ENCODE results near the gene SLC8A3. TPM values are rescaled to one million over a fixed set of nuclear protein-coding genes. Genes with fewer than 3 reads are reported as not detected.

SLC8A3 gene
- polyA plus RNA-seq, 1 of the 3 experiments (the other 2 are of a cell fraction) = 0.26 TPM

DNA sequence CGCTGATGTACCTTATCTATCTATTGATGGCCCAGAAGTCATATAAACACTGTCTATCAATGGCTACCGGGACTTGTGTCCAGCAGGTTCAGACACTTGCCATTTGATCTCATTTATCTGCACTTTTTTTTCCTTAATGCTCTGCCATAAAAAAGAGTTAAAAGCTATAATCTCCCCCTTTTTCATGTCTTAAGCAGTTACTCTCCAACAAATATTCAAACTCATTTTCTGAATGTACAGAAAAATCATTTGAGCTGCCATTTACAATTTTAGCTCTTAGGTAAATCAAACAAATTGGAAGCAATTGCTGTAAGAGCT, 101.4 kb downstream of the SLC8A3 start:
- no peak for TF ChIP-seq RAD21 (IDR thresholded peaks at IDR 0.05; ENCODE audit: low read length)
- TF ChIP-seq EP300 (IDR thresholded peaks at IDR 0.05; ENCODE audit: borderline replicate concordance in 1 of 2, low read depth in 1 of 2, low read length in 1 of 2) = no peak
- no peak for TF ChIP-seq MXI1 (IDR thresholded peaks at IDR 0.05; ENCODE audit: low read depth, low read length)
- TF ChIP-seq, protein P1, sequence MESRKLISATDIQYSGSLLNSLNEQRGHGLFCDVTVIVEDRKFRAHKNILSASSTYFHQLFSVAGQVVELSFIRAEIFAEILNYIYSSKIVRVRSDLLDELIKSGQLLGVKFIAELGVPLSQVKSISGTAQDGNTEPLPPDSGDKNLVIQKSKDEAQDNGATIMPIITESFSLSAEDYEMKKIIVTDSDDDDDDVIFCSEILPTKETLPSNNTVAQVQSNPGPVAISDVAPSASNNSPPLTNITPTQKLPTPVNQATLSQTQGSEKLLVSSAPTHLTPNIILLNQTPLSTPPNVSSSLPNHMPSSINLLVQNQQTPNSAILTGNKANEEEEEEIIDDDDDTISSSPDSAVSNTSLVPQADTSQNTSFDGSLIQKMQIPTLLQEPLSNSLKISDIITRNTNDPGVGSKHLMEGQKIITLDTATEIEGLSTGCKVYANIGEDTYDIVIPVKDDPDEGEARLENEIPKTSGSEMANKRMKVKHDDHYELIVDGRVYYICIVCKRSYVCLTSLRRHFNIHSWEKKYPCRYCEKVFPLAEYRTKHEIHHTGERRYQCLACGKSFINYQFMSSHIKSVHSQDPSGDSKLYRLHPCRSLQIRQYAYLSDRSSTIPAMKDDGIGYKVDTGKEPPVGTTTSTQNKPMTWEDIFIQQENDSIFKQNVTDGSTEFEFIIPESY (IDR thresholded peaks at IDR 0.05; ENCODE audit: borderline replicate concordance, low read depth) = no peak
- no peak for TF ChIP-seq MEF2A (IDR thresholded peaks at IDR 0.05; ENCODE audit: borderline replicate concordance, low read depth)
- TF ChIP-seq POLR2AphosphoS5 (IDR thresholded peaks at IDR 0.05; ENCODE audit: low read depth, low read length) = no peak
- TF ChIP-seq GABPA (IDR thresholded peaks at IDR 0.05; ENCODE audit: low read depth) = no peak
- TF ChIP-seq, protein P2, sequence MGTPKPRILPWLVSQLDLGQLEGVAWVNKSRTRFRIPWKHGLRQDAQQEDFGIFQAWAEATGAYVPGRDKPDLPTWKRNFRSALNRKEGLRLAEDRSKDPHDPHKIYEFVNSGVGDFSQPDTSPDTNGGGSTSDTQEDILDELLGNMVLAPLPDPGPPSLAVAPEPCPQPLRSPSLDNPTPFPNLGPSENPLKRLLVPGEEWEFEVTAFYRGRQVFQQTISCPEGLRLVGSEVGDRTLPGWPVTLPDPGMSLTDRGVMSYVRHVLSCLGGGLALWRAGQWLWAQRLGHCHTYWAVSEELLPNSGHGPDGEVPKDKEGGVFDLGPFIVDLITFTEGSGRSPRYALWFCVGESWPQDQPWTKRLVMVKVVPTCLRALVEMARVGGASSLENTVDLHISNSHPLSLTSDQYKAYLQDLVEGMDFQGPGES (IDR thresholded peaks at IDR 0.05; ENCODE audit: low read depth, low read length) = no peak
- TF ChIP-seq, protein P3, sequence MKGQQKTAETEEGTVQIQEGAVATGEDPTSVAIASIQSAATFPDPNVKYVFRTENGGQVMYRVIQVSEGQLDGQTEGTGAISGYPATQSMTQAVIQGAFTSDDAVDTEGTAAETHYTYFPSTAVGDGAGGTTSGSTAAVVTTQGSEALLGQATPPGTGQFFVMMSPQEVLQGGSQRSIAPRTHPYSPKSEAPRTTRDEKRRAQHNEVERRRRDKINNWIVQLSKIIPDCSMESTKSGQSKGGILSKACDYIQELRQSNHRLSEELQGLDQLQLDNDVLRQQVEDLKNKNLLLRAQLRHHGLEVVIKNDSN (IDR thresholded peaks at IDR 0.05; ENCODE audit: borderline replicate concordance, low read depth) = no peak
- TF ChIP-seq TCF12 (IDR thresholded peaks at IDR 0.05) = no peak
- TF ChIP-seq NRF1 (IDR thresholded peaks at IDR 0.05; ENCODE audit: low read depth, low read length) = no peak
- H3F3A ChIP-seq (replicated peaks; ENCODE audit: insufficient read depth) = no peaks in the 10 kb centered on the region
- H3K27me3 ChIP-seq (ENCODE audit: insufficient read depth) = no peaks in the 10 kb centered on the region
- no peaks in the 10 kb centered on the region for H4K20me1 ChIP-seq (ENCODE audit: insufficient read depth)
- no peak overlapping the region for H3K4me3 ChIP-seq (ENCODE audit: low read depth in 2 of 2, low read length in 1 of 2)
- DNase-seq = no peak
- H3K36me3 ChIP-seq (replicated peaks in 1 of 2; ENCODE audit: control insufficient read depth in 1 of 2, insufficient read depth in 2 of 2, low read length in 1 of 2) = no peaks in the 10 kb centered on the region
- peaks cover 0 to 16% of the 10 kb centered on the region in 2 experiments; a peak in 2 of 4 replicates for H3K4me1 ChIP-seq (ENCODE audit: control insufficient read depth in 1 of 2, insufficient read depth in 2 of 2, low read depth in 1 of 2, low read length in 1 of 2)
- H3K9me3 ChIP-seq = no peaks in the 10 kb centered on the region
- WGBS (ENCODE audit: low lambda C conversion rate) = 5% methylated on average over 2 of the region's 2 CpGs
- ChIA-PET CTCF (interaction anchor here (0.7 to 10.4 kb wide), 32 partner anchors 7 to 498 kb away, joined by 3 to 62 read pairs (median 5); partner anchors contain the start of gene SLC8A3), POLR2A (interaction anchor here (0.9 kb wide), 1 partner anchor 99 kb away, joined by 3 read pairs; no protein-coding TSS in a partner anchor)
- no peak overlapping the region for H3K4me2 ChIP-seq
- no peaks in the 10 kb centered on the region for H3K79me2 ChIP-seq (ENCODE audit: insufficient read depth)
- no peak overlapping the region for H3K9ac ChIP-seq
- no peak overlapping the region for H2AFZ ChIP-seq (ENCODE audit: low read depth)
- no peaks in the 10 kb centered on the region for H3K9me2 ChIP-seq
- H3K27ac ChIP-seq (ENCODE audit: low read depth in 2 of 2, low read length in 1 of 2) = peak overlapping the region in 1 of 2 experiments; percentile 81; a peak in 2 of 4 replicates

DNA sequence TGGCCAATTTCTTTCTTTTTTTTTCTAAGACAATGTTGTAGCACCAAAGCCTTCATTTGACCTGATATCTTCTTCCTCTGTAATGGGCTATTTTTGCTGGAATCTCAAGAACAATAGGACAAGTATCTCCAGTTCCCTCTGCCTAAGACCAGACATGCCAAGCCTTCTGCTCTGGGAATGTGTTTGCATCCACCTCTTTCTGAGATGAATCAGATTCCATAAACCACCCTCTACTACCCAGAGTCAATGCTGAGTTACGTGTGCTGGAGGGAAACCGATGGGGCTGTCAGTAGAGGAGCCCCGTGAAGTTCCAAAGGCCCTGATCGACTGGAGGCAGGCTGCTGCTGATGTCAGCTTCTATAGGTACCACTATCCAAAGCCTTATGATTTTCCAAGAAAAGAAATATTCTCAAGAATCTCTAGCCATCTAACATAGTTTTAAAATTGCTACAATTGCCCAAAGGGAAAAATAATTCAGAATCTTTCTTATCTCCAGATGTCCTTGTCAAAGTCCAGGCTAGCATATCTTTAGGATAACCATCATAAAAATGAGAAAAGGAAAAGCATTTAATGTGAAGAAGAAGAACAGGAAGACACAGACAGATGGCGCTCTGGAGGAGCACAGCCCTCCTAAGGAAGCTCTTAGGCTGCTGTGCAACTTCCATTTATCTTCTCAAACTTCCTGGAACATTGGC, 101.9 kb downstream of the SLC8A3 start:
- Histone ChIP-seq H3K27me3 (ENCODE audit: insufficient read depth) (no peaks in the 10 kb centered on the region), H2AFZ (ENCODE audit: low read depth) (no peak overlapping the region), H3K27ac (ENCODE audit: low read depth in 2 of 2, low read length in 1 of 2) (peak overlapping the region in 1 of 2 experiments; percentile 81; a peak in 2 of 4 replicates), H3K9ac (no peak overlapping the region), H4K20me1 (ENCODE audit: insufficient read depth) (no peaks in the 10 kb centered on the region), H3F3A (replicated peaks; ENCODE audit: insufficient read depth) (no peaks in the 10 kb centered on the region), H3K79me2 (ENCODE audit: insufficient read depth) (no peaks in the 10 kb centered on the region), H3K4me1 (ENCODE audit: control insufficient read depth in 1 of 2, insufficient read depth in 2 of 2, low read depth in 1 of 2, low read length in 1 of 2) (peaks cover 0 to 16% of the 10 kb centered on the region in 2 experiments; a peak in 2 of 4 replicates), H3K36me3 (replicated peaks in 1 of 2; ENCODE audit: control insufficient read depth in 1 of 2, insufficient read depth in 2 of 2, low read length in 1 of 2) (no peaks in the 10 kb centered on the region), H3K4me3 (ENCODE audit: low read depth in 2 of 2, low read length in 1 of 2) (no peak overlapping the region), H3K4me2 (no peak overlapping the region), H3K9me3 (no peaks in the 10 kb centered on the region), H3K9me2 (no peaks in the 10 kb centered on the region)
- POLR2A ChIA-PET = no interaction called here
- CTCF ChIA-PET = interaction anchor here (0.7 to 10.4 kb wide), 32 partner anchors 8 to 498 kb away, joined by 3 to 62 read pairs (median 5); partner anchors contain the start of gene SLC8A3
- WGBS (ENCODE audit: low lambda C conversion rate) = 2% methylated on average over 5 of the region's 5 CpGs
- DNase-seq = peak; percentile 22
- peak; percentile 10 for TF ChIP-seq CHD2 (IDR thresholded peaks at IDR 0.05; ENCODE audit: low read length, partially characterized antibody)
- TF ChIP-seq GATA2 (CRISPR knock-in tag; IDR thresholded peaks at IDR 0.05) = peak; percentile 74
- peak; percentile 78 for TF ChIP-seq RAD21 (IDR thresholded peaks at IDR 0.05; ENCODE audit: low read length)
- TF ChIP-seq, protein P4, sequence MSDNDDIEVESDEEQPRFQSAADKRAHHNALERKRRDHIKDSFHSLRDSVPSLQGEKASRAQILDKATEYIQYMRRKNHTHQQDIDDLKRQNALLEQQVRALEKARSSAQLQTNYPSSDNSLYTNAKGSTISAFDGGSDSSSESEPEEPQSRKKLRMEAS (IDR thresholded peaks at IDR 0.05; ENCODE audit: low read depth) = no peak
- TF ChIP-seq POLR2AphosphoS5 (IDR thresholded peaks at IDR 0.05; ENCODE audit: low read depth, low read length) = no peak
- TF ChIP-seq, protein P3 (IDR thresholded peaks at IDR 0.05; ENCODE audit: borderline replicate concordance, low read depth) = no peak
- TF ChIP-seq FOXJ3 (CRISPR knock-in tag; IDR thresholded peaks at IDR 0.05) = no peak
- TF ChIP-seq ELF1 (IDR thresholded peaks at IDR 0.05) = no peak
- no peak for TF ChIP-seq SIN3A (IDR thresholded peaks at IDR 0.05; ENCODE audit: borderline replicate concordance, low read depth, low read length)
- TF ChIP-seq, protein P5, sequence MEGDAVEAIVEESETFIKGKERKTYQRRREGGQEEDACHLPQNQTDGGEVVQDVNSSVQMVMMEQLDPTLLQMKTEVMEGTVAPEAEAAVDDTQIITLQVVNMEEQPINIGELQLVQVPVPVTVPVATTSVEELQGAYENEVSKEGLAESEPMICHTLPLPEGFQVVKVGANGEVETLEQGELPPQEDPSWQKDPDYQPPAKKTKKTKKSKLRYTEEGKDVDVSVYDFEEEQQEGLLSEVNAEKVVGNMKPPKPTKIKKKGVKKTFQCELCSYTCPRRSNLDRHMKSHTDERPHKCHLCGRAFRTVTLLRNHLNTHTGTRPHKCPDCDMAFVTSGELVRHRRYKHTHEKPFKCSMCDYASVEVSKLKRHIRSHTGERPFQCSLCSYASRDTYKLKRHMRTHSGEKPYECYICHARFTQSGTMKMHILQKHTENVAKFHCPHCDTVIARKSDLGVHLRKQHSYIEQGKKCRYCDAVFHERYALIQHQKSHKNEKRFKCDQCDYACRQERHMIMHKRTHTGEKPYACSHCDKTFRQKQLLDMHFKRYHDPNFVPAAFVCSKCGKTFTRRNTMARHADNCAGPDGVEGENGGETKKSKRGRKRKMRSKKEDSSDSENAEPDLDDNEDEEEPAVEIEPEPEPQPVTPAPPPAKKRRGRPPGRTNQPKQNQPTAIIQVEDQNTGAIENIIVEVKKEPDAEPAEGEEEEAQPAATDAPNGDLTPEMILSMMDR (IDR thresholded peaks at IDR 0.05) = peak; percentile 60
- TF ChIP-seq FOXM1 (IDR thresholded peaks at IDR 0.05; ENCODE audit: low read depth) = no peak
- TF ChIP-seq EP300 (IDR thresholded peaks at IDR 0.05; ENCODE audit: borderline replicate concordance in 1 of 2, low read depth in 1 of 2, low read length in 1 of 2) = peak in 1 of 2 experiments; percentile 53; a peak in 1 of 4 replicates
- no peak for TF ChIP-seq YY1 (IDR thresholded peaks at IDR 0.05; ENCODE audit: low read depth)

All from SK-N-SH (cell line).